ENCODE results near the gene DHX35.
A peak's percentile ranks its signal among the peaks of the same experiment; 100 is the strongest.

DHX35 gene

DNA sequence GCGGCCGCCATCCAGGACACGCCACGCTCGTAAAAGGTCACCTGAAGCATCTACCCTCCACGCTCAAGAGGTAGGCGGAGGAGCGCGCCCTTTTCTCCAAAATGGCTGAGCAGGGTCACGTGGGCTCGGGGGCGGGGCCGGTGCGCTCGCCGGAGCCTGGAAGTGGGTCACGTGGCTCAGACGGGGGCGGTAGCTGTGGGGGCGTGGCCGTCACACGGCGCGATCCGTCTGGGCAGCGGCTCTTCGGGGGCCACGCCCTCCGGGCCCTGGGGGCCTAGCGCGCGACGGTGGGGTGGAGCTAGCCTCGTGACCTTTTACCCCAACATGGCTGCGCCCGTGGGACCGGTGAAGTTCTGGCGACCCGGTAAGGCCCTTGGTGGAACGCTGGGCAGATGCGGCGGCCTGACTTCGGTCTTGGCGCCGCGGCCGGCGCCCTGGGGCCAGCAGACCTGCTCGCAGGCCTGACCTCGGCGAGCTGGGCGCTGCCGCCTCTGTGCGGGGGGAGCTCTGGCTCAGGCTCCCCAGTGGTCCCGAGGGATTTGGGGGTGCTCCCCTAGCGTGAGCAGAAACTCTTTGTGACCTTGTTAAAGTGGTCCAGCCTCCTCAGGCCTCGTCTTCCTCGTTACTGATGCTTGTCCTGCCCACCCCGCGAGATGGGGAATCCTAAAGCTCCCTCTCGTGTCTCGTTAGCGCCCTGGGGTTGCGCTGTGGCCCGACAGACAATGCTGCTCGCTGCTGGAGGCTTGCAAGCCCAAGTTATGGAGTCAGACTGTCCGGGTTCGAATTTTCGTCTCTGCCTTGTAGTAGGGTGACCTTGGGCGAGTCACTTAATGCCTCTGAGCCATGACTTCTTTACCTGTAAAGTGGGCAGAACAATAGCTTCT, at the start of gene DHX35:
TSS of gene DHX35 (plus strand) at position 301 of the 884 bp plus-strand sequence. CDS start at position 325, 24 bp downstream.
- peak; percentile 94 for DNase-seq (ENCODE audit: low read depth)
- TF ChIP-seq, protein P1, sequence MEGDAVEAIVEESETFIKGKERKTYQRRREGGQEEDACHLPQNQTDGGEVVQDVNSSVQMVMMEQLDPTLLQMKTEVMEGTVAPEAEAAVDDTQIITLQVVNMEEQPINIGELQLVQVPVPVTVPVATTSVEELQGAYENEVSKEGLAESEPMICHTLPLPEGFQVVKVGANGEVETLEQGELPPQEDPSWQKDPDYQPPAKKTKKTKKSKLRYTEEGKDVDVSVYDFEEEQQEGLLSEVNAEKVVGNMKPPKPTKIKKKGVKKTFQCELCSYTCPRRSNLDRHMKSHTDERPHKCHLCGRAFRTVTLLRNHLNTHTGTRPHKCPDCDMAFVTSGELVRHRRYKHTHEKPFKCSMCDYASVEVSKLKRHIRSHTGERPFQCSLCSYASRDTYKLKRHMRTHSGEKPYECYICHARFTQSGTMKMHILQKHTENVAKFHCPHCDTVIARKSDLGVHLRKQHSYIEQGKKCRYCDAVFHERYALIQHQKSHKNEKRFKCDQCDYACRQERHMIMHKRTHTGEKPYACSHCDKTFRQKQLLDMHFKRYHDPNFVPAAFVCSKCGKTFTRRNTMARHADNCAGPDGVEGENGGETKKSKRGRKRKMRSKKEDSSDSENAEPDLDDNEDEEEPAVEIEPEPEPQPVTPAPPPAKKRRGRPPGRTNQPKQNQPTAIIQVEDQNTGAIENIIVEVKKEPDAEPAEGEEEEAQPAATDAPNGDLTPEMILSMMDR (conservative IDR thresholded peaks at IDR 0.05; ENCODE audit: control insufficient read depth, insufficient read depth, low read depth, low read length): peak; percentile 40
- peak within 1 kb of the TSS; percentile 88 for H3K4me3 ChIP-seq (ENCODE audit: control insufficient read depth, low read depth, low read length)

- TF ChIP-seq, protein P1 (conservative IDR thresholded peaks at IDR 0.05; ENCODE audit: control insufficient read depth, insufficient read depth, low read depth, low read length): no peak
- no peak for DNase-seq (ENCODE audit: low read depth)
- no peak overlapping the region for H3K4me3 ChIP-seq (ENCODE audit: control insufficient read depth, low read depth, low read length)
Measured at GRCh38 chr20:38915355-38915754, 46.8 kb upstream of the DHX35 start.

DNA sequence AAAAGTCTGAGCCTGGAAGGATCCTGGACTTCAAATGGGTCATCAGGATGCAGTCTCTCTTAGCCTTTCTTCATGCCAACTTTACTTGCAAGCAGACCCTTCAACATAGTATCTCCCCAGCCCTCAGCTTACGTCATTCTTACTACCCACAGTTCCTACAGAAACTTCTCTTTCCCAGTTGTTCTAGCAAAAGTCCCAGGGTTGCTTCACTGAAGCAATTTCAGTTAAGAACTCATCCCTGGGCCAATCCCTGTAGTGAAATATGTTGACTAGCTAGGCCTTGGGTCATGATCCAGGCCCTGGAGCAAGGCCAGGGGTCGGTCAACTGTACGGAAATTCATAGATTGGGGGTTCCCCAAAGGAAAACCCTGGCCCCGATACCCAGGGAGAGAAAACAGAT, 44.5 kb upstream of the DHX35 start:
- H3K4me3 ChIP-seq (ENCODE audit: control insufficient read depth, low read depth, low read length): no peak overlapping the region
- DNase-seq (ENCODE audit: low read depth): no peak
- TF ChIP-seq, protein P1 (conservative IDR thresholded peaks at IDR 0.05; ENCODE audit: control insufficient read depth, insufficient read depth, low read depth, low read length): no peak

- H3K4me3 ChIP-seq (ENCODE audit: control insufficient read depth, low read depth, low read length): no peak overlapping the region
- TF ChIP-seq, protein P1 (conservative IDR thresholded peaks at IDR 0.05; ENCODE audit: control insufficient read depth, insufficient read depth, low read depth, low read length): no peak
- no peak for DNase-seq (ENCODE audit: low read depth)
Measured at GRCh38 chr20:38918172-38918571, 44.0 kb upstream of the DHX35 start.

GRCh38 chr20:38919683-38920082, 42.5 kb upstream of the DHX35 start:
- no peak overlapping the region for H3K4me3 ChIP-seq (ENCODE audit: control insufficient read depth, low read depth, low read length)
- TF ChIP-seq, protein P1 (conservative IDR thresholded peaks at IDR 0.05; ENCODE audit: control insufficient read depth, insufficient read depth, low read depth, low read length): no peak
- no peak for DNase-seq (ENCODE audit: low read depth)

- no peak overlapping the region for H3K4me3 ChIP-seq (ENCODE audit: control insufficient read depth, low read depth, low read length)
- no peak for DNase-seq (ENCODE audit: low read depth)
- TF ChIP-seq, protein P1 (conservative IDR thresholded peaks at IDR 0.05; ENCODE audit: control insufficient read depth, insufficient read depth, low read depth, low read length): no peak
Measured at GRCh38 chr20:38920411-38920810, 41.7 kb upstream of the DHX35 start.
